Measurements from ENCODE around the gene PLEKHG7.
"Not testable (repeated sequence)": the region's sequence is repeated elsewhere in the genome, so short reads cannot be mapped to it uniquely, and the experiment has no call there.

Gene PLEKHG7

GRCh38 chr12:92749691-92750090 is 46.9 kb downstream of the PLEKHG7 start:
- DNase-seq (ENCODE audit: low read depth in 3 of 3) = not testable (repeated sequence)

DNA sequence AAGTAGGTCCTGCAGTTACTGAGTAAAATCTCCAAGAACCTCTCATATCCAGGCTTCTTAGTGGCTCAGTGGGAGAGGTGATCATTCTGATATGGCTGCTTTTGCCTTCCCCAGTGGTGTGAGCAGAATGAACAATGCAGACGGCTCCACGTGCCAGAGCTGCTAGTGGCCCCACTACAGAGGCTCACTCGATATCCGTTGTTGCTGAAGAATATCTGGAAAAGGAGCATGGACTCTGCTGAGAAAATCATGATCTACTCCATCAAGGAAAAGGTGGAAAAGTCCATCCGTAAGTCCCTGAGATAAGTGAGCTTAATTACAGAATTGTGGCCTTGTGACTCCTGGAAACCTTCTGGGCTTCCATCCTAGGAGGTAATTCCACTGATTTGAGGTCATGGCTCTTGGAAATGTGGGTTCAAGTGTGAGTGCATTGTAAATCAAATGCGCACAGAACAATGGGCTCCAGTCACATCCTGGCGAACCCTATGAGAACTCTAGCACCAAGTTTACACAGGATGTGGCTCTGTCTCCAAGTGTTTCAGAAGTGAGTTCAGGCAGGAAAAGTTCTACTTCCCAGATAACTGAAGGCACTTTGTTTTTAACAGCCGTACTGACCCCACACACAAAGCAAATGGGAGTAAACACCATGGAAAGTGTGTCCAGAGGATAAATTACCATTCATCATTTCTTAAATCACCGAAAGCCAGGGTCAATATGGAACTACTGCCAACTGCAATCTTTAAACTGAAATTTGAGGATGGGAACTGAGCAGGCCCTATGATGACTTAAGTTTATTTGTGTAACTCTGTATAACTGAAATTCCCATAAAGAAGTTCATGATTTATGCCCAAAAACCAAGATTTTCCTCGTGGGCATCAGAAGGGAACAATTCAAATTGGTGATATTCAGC is 51.4 kb downstream of the PLEKHG7 start:
- DNase-seq (ENCODE audit: low read depth in 3 of 3) = no peak

DNA sequence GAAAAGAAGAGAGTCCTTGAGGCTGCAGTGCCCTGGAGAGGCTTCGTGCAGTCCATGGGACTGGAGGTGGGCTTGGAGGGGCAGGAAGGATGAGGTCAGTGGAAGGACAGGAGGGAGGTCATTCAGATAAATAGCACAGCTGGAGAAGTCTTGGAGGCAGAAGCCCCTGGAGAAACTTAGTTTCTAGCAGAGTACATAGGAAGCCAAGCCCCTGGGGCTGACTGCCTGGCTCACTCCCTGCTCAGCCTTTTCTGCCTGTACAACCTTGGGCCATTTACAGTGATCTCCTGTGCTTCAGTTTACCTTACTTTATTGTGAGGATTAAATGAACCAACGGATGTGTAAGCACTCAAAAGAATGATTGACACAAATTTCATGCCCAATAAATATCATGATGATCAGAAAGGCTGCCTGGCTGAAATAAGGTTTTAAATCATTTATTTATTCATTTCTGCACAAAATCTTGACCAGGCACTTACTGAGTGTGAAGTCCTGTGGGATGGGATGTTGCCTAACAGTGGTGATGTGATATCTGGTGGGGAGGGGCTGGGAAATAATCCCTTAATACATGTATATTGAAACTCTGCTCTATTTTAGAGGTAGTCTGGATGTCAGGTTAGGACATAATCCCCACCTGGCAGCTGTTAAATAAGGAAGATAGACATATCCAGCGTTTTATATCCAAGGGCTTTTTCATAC is 54.3 kb downstream of the PLEKHG7 start:
- DNase-seq (ENCODE audit: low read depth in 3 of 3) = no peak

DNA sequence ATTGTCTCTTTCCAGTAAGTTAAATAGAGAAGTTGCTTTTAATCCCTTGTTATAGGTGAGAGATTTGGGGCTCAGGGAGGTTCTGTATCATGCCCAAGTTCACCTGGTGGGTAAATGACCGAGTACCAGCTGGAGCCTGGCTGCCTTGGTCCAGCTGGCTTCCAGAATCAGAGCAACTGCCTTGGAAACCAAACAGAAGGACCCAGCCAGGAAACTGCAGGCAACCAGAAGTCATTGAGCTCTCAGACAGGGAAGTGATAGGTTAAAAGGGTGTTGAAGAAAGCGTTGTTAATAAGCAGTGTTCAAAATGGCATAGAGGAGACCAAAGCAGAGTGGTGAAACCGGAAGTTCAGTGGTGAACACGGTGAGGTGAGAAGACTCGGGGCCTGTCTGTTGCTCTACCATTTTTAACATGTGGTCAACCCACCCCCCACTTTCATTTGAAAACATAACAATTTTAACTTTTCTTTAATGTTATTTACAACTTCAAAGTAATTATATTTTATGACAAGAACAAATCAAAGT is 54.9 kb downstream of the PLEKHG7 start:
- no peak for DNase-seq (ENCODE audit: low read depth in 3 of 3)

DNA sequence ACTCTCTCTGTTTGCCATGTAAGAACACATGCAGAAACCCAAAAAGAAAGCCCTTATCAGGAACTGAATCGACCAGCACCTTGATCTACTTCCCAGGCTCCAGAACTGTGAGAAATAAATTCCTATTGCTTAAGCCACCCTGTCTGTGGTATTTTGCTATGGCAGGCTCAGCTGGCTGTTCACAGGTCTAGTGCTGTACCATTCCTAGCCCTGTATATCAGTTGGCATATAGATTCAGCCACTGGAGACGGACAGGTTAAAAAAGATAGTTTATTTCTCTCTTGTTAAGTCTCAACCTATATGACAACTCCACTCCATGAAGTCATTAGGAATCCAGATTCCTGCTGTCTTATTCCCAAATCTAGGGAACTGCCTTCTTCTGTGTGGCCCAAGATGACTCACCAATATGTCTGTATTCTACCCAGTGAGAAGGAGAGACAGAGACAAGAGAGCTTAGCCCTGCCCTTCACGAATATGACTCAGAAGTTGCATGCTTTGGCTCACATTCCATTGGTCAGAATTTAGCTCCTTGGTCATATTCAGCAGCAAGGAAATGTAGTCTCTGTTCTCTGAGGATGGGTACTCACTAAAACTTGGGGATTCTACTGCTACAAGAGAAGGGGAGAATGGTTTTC is 57.0 kb downstream of the PLEKHG7 start:
- DNase-seq (ENCODE audit: low read depth in 3 of 3) = no peak

- no peak for DNase-seq (ENCODE audit: low read depth in 3 of 3)
Observed at GRCh38 chr12:92762773-92763172, 60.0 kb downstream of the PLEKHG7 start.

DNA sequence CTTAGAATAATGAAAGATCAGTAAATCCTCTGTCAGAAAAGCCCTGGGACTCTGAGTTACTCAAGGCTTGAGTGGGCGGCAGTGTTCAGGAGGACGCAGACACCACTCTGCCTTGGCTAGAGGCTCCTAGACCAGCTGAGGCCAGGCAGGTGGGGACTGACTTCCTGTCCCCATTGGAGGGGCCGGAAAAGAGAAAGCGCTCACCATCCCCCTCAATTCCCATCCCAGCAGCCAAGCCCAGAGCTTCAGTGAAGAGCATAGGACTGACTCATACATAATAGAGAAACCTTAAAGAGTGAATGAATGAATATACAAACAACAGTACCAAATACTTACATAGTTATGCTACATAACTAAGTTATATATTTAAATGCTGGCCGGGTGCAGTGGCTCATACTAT is 62.0 kb downstream of the PLEKHG7 start:
- no peak for DNase-seq (ENCODE audit: low read depth in 3 of 3)

DNA sequence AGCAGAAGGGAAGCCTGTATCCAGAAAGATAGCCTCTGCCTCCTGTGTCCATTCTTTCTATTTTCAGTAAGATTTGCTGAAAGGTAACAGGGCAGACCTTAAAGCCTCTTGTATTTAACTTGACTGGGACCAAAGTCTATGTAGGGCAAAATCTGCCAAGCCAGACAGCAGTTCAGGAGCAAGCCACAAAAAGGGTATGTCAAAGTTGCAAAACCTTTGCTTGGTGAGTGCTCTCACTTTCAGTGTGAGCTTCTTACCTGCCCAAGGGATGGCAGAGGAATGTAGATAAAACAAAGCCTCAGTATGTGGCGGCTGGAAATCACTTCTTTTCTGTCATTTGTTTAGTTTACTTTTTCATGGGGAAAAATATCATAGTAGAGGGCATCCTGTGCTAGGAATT is 63.1 kb downstream of the PLEKHG7 start:
- no peak for DNase-seq (ENCODE audit: low read depth in 3 of 3)

- DNase-seq (ENCODE audit: low read depth in 3 of 3) = no peak
Observed at GRCh38 chr12:92769124-92769901, 66.5 kb downstream of the PLEKHG7 start.

GRCh38 chr12:92771001-92771400 is 68.2 kb downstream of the PLEKHG7 start:
- no peak for DNase-seq (ENCODE audit: low read depth in 3 of 3)

GRCh38 chr12:92775416-92775815 is 72.6 kb downstream of the PLEKHG7 start:
- no peak for DNase-seq (ENCODE audit: low read depth in 3 of 3)

GRCh38 chr12:92778525-92778924 is 75.7 kb downstream of the PLEKHG7 start:
- DNase-seq (ENCODE audit: low read depth in 3 of 3) = no peak

GRCh38 chr12:92779902-92780301 is 77.1 kb downstream of the PLEKHG7 start:
- no peak for DNase-seq (ENCODE audit: low read depth in 3 of 3)

DNA sequence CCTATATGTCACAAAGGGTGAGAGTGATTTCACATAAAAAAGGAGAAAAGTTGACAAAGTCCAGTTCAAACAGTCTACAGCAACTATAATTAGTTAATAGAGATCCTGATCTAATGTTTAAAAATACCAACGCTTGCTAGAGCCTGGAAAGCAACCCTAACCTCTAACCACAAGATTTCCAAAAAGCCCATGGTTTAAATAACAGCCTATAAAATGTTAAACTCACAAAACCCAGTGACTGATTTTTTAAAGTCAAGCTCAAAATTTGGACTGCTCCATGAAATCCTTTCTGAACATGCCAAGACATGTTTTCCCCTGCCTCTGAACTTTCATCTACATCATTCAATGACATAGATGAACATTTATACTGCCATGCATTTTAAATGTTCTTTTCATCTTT is 81.6 kb downstream of the PLEKHG7 start:
- DNase-seq (ENCODE audit: low read depth in 3 of 3) = no peak

- DNase-seq (ENCODE audit: low read depth in 3 of 3) = no peak
Observed at GRCh38 chr12:92784797-92785562, 82.2 kb downstream of the PLEKHG7 start.

DNA sequence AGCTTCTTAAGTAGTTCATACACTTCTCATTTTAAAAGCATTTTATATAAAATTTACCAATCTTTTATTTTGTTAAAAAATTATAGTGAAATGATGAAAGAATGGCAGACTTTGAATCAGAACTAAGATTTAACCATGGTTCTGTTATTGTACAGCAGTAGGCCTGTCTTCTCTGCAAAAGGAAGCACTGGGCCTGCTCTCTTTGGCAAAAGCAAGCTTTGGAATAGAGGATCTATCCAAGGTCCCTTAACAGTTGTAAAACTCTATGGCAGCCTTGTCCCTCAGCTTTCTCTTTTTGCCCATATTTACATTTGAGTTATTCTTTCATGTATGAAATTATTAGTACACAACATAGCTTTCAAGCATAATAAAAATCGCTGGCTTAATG is 82.8 kb downstream of the PLEKHG7 start:
- DNase-seq (ENCODE audit: low read depth in 3 of 3) = no peak

GRCh38 chr12:92786045-92786444 is 83.3 kb downstream of the PLEKHG7 start:
- DNase-seq (ENCODE audit: low read depth in 3 of 3) = no peak

GRCh38 chr12:92794356-92794755 is 91.6 kb downstream of the PLEKHG7 start:
- not testable (repeated sequence) for DNase-seq (ENCODE audit: low read depth in 3 of 3)

DNA sequence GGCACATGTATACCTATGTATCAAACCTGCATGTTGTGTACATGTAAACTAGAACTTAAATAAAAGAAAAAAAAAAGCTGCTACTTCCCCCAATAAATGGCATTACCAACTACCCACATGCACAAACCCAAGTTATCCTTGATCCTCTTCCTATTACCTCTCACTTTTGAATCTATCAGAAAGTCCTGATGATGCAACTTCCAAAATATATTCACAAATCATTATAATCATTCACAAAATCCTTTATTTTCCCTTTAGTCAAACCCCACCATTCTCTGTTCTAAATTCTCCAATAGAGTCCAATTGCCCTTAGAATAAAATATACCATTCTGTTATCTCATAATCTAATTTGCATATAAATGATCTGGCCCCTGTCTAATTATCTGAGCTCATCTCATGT is 92.0 kb downstream of the PLEKHG7 start:
- DNase-seq (ENCODE audit: low read depth in 3 of 3) = no peak

DNA sequence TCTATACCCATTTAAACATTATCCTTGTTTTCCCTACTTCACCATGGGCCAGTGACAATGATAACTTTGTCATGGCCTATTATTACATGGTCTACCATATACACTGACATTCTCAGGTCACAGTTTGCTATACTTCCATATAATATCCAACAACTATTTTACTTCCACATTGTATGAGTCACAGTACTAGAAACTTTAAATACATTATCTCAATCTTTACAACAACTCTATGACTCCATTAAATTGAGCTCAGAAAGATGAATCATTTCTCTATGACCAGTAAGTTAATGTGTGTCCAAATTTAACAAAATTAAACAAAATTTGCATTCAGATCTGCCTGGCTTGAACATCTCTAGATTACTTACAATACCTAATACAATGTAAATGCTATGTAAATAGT is 93.9 kb downstream of the PLEKHG7 start:
- no peak for DNase-seq (ENCODE audit: low read depth in 3 of 3)

GRCh38 chr12:92802906-92803305 is 100.1 kb downstream of the PLEKHG7 start:
- no peak for DNase-seq (ENCODE audit: low read depth in 3 of 3)
